Raji (cell line): Measurements from ENCODE around the gene IL17REL.

Source experiments
- POLR2A ChIP-seq: IDR thresholded peaks from 2 replicates; pipeline ENCODE4 v1.6.1; 2011; ENCODE audit warnings: low read depth, low read length, control low read depth; ENCODE audit not compliant: insufficient read depth

IL17REL gene

GRCh38 chr22:49948958-49949913, 63.3 kb downstream of the IL17REL start:
- TF ChIP-seq POLR2A, result no peak

- TF ChIP-seq POLR2A, result no peak
Observed at GRCh38 chr22:49948116-49948957, 64.2 kb downstream of the IL17REL start.

GRCh38 chr22:49947296-49947622, 65.3 kb downstream of the IL17REL start:
- TF ChIP-seq POLR2A, result no peak

- no peak for TF ChIP-seq POLR2A
Observed at GRCh38 chr22:49946612-49947295, 65.8 kb downstream of the IL17REL start.
